Activated CD8-positive, alpha-beta memory T cell treated with anti-CD3 and anti-CD28 coated beads, Interleukin-2, amount 50 U/mL, for 4 hours (primary cell): ENCODE data around the gene PTTG2.

Experiments used
- DNase-seq: peaks from one replicate; pipeline ENCODE4 v3.0.0-alpha.2; 2020

PTTG2 gene

DNA sequence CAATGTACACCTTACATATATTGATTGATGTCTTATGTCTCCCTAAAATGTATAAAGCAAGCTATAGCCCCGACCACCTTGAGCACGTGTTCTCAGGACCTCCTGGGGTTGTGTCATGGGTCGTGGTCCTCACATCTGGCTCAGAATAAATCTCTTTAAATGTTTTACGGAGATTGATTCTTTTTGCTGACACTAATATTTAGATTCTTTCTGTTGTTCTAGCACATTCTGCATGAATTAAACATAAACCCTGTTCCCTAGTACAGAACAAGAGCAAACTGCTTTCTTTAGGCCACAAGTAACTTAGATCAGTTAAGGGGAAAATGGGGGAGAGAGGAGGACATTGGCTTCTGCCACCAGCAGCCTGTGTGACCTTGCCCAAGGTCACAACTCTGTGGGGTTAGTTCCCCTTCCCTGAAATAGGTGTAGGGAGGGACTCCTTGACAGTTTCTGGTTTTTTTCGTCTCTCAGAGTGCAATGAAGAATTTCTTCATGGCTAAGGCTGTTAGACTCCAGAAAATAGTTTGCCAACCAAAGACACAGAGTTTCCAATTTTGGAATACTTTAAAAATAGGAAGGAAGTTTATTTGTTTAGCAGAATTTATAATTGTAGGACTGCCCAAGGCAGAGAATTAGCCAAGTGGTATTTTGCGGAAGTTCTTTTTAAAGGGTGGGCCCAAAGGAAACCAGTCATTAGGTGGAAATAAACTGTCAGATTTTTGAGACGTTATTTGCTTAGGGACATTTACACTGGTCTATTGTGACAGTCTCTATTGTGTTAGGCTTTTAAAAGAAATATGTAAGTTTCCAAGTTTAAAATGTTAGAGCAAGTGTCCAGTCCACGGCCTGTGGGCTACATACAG is 29.4 kb downstream of the PTTG2 start:
- DNase-seq = no peak

DNA sequence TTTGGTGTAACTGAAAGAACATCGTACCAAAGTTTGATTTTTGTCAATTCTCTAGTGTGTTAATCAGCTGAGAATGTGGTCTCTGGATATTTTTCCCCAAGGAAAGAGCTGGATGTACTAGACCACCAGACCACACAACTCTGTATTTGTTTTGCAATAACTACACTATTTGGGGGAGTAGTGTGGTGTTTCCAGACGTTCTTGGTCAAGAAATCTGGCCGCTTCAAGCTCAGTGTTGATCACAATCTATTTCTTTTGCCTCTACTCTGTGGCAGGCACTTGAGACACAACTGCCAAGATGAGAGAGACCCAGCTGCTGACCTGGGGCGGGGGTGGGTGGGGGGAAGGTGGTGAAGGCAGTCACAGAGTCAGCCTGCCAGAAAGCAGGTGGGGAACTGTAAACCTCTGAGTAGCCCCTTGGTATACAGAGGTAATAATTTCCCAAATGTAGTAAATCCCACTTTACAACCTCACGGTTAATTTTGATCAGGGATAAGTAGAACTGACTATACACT is 30.6 kb downstream of the PTTG2 start:
- no peak for DNase-seq

DNA sequence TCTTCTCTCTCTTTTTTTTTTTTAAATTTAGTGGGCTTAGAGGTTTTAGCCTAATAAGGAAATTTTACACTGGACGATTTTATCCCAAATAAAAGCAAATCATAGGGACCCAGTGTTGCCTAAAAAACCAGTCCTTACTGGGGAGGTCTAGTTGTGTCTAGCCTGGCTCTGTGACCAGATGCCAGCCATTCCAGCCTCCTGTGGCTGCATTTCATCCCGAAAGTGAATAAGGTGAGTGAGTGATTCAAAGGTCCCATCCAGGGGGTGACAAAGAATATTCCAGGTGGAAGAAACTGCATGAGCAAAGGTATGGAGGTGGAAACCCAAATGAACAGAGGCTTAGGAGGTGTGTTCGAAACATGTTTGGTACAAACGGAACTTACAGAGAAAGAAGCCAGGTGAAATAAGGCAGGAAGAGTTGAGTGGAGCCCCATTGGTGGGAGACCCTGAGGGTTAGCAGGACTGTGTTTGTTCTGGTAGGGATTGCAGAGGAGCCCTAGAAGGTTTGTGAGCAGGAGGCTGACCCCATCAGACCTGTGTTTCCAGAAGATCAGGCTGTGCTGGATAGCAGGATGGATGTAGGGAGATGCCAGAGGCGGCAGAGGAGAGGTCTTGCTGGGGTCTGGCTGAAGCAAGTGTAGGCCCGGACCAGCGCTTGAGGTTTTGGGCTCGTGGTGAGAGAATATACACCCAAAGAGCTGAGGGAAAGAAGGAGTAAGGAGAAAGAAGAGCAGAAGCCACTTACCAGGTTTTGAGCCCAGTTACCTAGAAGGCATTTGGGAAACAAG is 31.6 kb downstream of the PTTG2 start:
- no peak for DNase-seq

DNA sequence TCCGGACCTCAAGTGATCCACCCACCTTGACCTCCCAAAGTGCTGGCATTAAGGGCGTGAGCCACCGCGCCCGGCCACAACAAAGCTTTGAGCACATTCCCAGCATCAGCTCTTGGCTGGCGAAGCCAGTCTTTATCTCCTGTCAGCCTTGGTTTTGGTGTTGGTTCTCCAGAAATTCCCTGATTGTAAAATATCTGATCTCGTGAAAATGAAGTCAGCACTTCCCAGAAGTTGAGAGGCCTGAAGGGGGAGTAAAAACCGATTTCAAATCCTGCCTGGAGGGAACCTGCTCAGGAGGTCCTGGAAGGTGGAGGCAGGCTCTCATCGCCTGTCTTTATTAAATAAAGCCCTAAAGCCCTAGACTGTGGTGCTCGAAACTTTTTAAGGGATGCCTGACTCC is 33.6 kb downstream of the PTTG2 start:
- no peak for DNase-seq

DNA sequence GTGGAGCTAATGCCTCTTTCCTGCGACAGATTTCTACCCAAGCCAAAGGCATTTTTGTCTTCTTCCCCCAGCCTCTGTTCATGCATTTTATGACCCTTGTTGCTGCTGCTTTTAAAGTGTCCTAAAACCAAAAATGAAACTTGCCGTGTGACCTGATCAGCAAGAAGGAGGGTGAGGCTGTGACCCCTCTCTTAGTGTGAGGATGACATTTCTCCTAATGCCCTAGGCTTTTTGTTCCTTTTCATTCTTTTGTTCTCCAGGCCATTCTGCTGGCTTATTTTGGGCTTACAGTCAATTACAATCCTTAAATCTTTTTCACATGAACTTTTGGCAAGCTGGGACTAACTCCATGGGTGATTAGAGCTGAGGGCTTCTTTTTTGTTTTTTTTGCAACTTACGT is 34.4 kb downstream of the PTTG2 start:
- DNase-seq = no peak

DNA sequence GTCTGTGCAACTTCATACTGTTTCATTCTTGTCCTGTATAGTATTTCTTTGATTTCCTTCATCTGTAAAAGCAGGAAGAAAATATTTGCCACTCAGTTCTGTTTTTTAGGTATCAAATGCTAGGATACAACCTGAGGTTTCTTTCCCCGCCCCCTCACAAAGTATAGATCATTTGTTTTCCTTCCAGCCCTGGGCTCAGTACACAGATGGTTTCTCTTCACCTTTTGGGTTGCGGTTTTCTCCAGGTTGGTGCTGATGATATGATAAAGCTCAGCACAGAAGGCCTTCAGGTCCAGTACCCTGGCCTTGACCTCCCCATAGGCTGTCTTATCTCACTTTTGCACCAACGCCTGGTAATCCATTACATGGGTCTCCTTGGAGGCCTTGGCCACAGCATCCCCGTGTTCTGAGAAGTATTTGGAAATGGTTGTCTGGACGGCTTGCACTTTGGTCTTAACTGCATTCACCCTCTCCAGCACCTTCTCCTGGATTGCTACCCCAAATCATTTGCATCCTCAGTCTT is 35.2 kb downstream of the PTTG2 start:
- no peak for DNase-seq

DNA sequence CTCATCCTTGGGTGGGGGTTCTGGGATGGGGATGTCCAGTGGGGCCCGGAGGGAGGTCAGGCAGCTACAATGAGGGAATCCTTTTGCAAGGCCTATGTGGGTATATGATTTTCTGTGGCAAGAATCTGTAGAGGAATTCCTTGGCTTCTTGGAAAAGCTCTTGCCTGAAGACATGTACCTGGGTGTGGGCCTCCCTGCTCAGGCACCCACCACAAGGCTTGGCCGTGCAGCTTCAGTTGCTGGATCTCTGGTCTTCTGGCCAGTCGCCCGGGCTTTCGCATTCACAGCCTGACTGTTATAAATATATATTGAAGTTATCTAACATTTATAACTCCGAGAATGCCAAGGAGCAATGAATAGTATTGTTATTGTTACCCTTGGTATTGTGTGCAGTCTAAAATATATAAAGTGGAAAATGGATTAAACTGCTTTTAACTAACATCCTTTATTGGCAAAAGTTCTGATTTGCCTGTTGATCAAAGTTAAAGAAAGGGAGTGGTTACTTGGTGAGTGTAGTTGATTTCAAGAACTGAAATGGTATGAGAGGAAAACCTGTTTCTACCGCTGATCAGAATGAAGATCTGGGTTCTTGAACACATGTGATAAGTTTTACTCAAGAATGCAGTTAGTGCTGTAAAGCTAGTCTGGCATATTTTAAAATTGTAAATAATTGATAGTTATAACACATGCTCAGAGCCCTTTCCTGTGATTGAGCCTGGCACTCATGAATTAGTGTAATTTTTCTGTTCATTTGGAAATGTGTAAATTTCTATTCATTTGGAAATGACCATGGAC is 36.0 kb downstream of the PTTG2 start:
- DNase-seq = no peak

DNA sequence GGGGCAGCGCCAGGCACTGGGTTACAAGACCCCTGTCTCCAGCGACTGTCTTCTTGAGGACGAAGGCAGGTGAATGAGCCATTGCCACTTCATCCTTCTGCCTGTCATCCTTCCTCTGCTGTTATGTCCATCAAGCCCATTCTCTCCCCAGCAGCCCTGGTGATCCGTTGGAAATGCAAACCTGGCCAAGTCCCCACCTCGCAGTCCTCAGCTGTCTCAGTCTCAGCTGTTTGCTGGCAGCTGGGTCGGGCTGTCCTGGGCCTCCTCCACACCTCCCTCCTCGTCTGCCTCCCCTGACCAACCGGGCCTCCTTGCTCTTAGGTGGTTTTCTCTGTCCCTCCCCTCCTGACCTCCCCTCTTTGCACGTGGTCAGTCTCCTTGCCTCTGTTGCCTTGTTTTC is 38.0 kb downstream of the PTTG2 start:
- DNase-seq = no peak

DNA sequence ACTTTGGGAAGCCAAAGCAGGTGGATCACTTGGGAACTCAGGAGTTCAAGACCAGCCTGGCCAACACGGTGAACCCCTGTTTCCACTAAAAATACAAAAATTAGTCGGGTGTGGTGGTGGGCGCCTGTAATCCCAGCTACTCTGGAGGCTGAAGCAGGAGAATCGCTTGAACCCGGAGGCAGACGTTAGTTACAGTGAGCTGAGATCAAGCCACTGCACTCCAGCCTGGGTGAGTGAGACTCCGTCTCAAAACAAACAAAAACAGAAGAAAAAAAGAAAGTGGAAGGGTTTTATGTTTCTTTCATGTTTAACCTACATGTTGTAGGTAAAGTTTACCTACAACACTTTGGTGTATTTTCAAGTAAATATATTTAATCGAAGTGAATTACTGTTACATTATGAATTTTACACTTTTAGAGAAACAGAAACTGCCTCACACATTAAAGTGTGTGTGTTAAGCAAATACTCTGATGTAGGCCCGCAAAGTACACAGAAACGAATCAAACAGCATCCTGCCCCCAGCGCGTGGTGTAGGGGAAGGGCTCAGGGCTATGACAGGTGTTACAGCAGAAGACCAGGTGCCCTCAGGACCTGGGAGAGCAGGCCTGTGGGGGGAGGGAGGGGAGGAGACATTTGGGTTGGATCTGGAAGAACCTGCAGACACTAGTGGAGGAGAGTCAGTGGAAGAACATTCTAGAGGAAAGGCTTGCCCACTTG is 39.0 kb downstream of the PTTG2 start:
- DNase-seq = no peak

DNA sequence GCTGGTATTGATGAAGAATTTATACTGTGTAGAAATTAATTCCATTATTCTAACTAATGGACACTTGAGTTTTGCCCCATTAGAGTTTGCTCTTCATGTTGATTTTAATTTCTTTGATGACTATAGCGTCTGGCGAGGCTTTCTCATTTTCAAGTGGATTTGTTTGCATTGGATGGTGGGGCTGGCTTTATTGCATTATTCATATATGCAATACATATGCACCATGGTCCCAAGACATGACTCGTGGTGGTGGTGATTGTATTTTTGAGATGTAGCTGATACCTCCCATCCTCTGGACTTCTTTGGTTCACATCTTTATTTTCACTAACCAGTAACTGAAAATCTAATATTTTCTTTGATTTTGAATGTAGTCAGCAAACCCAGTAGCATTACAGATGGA is 39.8 kb downstream of the PTTG2 start:
- no peak for DNase-seq

DNA sequence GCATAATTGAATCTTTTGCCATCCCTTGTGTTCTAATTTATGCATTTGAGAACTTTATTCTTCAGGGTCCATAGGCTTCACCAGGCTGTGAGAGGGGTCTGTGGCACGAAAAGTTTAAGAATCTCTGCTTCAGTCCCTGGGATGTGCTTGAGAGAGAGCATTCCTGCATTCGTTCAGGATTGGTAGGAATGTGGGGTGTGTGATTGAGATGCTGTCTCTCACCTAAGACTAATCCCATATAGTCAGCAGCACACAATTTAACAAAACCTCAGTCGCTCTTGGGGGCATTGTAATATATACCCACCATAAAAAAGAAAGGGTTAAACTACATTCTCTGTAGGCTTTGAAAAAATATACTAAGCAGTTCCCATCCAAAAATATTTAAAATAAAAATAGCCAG is 41.7 kb downstream of the PTTG2 start:
- no peak for DNase-seq

DNA sequence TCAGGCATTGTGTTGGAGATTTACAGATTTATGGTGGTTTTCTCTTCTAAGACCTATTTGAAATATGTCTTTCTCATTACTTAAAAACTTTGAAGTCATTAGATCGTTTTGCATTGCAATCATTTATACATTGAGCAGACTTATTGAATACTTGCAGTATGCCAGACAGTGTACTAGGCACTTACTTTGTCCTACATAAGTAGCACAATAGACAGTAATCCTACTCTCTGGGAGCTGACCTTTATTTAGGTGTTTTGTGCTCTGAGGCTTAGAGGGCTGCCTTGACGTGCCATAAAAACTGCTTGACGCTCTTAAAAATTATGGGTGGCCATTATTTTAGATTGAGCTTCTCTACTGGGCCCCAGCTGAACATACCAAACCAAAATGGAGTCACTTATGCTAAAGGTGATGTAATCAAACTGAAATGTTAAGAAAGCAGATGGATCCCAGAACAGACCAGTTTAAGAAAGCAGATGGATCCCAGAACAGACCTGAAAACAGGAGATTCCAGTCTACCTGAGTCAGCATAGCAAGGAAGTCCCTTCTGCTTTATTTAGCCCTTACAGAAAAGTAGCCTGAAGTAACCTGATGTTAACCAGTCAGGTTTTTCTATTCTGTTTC is 42.4 kb downstream of the PTTG2 start:
- no peak for DNase-seq

DNA sequence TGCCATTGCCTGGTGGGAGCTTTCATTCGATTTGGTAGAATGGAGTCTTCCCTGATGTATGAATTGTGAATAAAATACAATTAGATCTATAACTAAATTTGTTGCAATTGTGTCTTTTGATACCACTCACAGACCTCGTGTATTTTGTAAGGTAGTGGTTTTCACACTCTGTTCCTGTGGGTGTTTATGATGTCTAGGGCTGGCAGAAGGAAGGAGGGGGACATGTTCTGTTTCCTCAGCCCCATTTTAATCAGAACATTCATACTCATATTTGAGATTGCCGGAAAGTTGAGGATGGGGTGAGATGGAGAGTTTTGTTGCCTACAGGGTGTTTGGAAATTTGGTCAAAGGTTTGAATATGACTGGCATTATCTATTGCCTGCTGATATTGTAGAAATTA is 42.9 kb downstream of the PTTG2 start:
- no peak for DNase-seq

DNA sequence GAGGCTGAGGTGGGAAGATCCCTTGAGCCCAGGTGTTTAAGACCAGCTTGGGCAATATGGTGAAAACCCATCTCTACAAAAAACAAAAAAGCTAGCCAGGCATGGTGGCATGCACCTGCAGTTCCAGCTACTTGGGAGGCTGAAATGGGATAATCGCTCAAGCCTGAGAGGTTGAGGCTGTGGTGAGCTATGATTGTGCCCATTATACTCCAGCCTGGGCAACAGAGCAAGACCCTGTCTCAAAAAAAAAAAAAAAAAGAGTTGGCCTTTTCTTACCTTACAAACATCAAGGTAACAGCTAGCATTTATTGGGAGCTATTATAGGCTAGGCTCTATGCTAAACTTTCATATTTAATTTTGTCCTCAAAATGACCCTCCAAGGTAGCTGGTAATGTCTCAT is 43.4 kb downstream of the PTTG2 start:
- DNase-seq = no peak

DNA sequence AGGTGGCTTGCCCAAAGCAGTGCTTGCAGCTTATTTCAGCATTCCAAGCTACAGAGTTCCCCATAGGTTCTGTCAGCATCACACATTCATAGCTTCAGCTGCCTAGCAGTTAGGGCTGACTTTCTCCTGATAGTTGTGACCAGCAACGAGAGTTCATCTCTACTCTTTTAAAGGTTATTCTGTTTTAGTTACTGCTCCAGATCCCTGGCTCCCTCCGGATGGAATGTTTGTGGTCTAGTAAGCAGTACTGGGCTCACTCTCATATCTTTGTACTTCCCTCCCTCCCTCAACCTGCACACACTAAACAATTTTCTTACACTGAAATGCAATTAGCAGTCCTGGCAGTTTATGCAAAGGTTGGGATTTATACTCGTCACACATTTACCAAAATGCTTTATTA is 43.9 kb downstream of the PTTG2 start:
- DNase-seq = no peak

DNA sequence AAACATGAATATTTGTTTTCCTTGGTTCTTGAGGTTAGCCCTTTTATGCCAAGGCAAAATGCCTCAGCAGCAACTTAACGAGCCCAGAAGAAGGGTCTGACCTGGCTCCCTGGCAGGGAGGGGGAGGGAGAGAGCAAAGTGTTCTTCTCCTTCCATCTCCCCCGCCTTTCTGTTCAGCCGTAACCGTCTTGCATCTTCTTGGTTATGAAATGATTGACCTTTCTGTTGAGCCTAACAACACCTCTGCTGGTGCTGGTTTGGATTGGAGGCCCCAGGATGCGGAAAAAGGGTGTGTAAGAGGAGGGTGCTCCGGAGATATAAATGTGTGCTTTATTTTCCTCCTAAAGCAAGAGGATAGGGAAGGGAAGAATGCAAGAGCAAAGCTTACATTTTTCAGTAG is 44.7 kb downstream of the PTTG2 start:
- DNase-seq = no peak

DNA sequence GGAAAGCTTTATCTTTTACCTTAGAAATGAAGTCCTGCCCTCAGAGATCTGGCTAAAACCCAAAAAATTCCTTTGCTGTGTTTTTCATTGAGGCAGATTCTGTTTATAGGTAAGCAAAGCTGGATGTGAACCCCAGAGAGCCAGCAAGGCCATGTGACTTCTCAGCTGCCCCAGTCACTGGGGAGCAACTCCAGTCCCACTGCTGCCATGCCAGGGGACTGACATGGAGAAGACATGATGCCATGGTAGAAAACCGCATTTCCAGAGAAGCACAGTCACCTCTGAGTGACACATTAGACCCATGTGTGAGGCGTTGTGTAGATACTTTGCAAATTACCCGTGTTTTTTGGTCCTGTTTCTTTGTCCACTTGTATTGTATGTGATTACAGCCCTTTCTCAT is 45.4 kb downstream of the PTTG2 start:
- no peak for DNase-seq

DNA sequence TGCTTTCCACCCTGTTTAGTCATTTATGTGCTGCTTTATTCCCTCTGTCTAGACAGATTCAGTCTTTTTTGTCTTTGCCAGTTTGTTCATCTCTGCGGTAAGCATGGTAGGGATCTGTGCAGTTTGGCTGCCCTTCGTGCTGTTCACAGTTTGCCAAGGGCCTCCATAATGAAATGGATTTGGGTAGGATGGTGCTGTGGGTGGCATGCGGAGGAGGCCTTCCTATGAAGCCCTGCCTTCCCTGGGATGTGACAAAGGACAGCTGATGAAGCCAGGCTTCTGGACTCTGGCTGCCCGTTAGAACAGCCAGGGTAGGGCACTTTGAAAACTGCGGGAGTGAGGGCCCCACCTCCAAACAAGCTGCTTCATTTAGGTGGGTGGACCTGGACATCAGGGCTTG is 47.4 kb downstream of the PTTG2 start:
- DNase-seq = no peak

DNA sequence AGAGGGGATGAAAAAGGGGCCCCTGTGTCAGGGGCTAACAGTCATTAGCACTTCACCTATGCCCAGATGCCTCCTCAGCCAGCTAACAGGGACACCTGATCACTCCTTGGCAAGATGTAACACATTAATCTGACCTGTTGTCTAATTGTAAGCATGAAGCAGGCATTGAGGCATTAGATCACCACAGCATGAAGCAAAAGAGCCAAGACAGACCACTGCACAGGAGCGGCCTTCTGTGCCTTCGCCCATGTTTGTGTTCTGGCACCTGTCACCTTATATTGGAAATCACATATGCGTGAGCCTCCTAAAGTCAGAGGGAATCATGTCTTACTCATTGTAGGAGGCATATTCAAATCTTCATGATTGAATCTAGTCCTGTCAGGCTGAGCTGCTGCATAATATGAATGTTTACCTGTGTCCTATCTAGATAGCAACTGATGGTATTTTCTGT is 48.4 kb downstream of the PTTG2 start:
- no peak for DNase-seq

DNA sequence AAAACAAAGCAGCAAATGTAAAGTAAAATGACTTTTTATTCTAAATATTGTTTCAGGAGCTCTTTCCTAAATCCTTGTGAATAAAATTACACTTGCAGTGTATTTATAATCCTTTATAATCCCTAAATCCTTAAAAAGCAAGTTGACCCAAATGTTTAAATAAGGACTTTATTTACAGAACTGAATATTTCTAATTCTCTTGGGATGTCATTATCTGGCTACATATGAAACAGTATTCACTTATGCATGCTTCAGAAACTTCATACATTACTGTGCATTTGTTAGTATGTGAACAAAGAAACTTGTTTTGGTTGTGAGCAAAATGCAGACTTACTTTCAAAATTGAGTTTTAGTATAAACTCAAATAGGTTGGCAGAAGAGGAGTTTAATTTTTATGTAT is 49.2 kb downstream of the PTTG2 start:
- no peak for DNase-seq

DNA sequence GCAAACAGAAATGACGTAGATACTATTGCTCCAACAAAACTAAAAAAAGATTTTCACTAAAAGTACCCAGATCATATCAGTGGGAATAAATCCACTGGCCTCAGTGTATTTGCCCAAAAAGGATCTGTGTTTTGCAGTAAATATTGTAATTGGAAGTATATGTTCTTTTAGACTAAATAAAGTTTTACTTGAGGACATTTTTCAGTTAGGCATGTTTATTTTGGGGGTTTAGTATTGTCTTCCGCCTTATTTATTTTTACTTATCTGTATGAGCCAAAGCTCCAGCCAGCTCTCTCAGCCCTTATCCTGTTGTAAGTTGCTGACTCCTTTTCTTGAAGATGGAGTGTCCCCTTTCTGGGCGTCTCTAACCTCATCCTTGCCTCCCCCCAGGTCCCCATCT is 49.8 kb downstream of the PTTG2 start:
- no peak for DNase-seq
